Type B pancreatic cell (in vitro differentiated cells): ENCODE measurements around the gene MAP3K8. TPM values are rescaled to one million over a fixed set of nuclear protein-coding genes. Genes with fewer than 3 reads are reported as not detected.
A peak's percentile ranks its signal among the peaks of the same experiment; 100 is the strongest.

ENCODE experiments used
- DNase-seq: peaks from one replicate; pipeline ENCODE4 v3.0.0; 2021; ENCODE audit warnings: mixed read lengths; ENCODE audit not compliant: unreplicated experiment; ENCODE audit errors: extremely low spot score
- H3K27ac Mint-ChIP-seq: 2 replicates; pipeline ENCODE4 v1.8.0; 2021; ENCODE audit warnings: mild to moderate bottlenecking, mixed read lengths
- H3K27me3 Mint-ChIP-seq: 2 replicates; pipeline ENCODE4 v1.8.0; 2021; ENCODE audit warnings: mixed read lengths
- H3K36me3 Mint-ChIP-seq: 2 replicates; pipeline ENCODE4 v1.8.0; 2021; ENCODE audit warnings: mixed read lengths
- H3K4me1 Mint-ChIP-seq: one replicate; pipeline ENCODE4 v1.8.0; 2021; ENCODE audit warnings: mixed read lengths; ENCODE audit not compliant: unreplicated experiment
- H3K4me3 Mint-ChIP-seq: 2 replicates; pipeline ENCODE4 v1.8.0; 2021; ENCODE audit warnings: mild to moderate bottlenecking, mixed read lengths
- H3K9me3 Mint-ChIP-seq: 2 replicates; pipeline ENCODE4 v1.8.0; 2021; ENCODE audit warnings: mixed read lengths
- total RNA-seq: library from RNA; stranded (reverse); gene quantifications from 2 replicates; pipeline ENCODE4 v1.2.1, GENCODE V29; 2021; ENCODE audit warnings: low replicate concordance
- TF ChIP-seq, protein P1 (sequence below): fragments of 200-600 bp; sonication (generic); conservative IDR thresholded peaks from 2 replicates; pipeline ENCODE4 v1.5.0; 2021; ENCODE audit warnings: antibody characterized with exemption, mild to moderate bottlenecking

MAP3K8 gene
- total RNA-seq, 1 donor from 2014 or later, result 22.6 TPM

DNA sequence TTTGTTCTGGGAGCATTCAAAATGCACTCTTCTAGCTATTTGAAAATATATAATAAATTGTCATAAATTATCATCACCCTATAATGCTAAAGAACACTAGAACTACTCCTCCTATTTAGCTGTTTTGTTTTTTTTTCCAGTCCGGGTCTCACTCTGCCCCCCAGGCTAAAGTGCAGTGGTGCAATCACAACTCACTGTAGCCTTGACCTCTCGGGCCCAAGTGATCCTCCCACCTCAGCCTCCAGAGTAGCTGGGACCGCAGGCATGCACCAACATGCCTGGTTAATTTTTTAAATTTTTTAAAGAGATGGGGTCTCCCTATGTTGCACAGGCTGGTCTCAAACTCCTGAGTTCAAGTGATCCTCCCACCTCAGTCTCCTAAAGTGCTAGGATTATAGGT, 43.8 kb upstream of the MAP3K8 start:
- TF ChIP-seq, protein P1, sequence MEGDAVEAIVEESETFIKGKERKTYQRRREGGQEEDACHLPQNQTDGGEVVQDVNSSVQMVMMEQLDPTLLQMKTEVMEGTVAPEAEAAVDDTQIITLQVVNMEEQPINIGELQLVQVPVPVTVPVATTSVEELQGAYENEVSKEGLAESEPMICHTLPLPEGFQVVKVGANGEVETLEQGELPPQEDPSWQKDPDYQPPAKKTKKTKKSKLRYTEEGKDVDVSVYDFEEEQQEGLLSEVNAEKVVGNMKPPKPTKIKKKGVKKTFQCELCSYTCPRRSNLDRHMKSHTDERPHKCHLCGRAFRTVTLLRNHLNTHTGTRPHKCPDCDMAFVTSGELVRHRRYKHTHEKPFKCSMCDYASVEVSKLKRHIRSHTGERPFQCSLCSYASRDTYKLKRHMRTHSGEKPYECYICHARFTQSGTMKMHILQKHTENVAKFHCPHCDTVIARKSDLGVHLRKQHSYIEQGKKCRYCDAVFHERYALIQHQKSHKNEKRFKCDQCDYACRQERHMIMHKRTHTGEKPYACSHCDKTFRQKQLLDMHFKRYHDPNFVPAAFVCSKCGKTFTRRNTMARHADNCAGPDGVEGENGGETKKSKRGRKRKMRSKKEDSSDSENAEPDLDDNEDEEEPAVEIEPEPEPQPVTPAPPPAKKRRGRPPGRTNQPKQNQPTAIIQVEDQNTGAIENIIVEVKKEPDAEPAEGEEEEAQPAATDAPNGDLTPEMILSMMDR, result no peak

DNA sequence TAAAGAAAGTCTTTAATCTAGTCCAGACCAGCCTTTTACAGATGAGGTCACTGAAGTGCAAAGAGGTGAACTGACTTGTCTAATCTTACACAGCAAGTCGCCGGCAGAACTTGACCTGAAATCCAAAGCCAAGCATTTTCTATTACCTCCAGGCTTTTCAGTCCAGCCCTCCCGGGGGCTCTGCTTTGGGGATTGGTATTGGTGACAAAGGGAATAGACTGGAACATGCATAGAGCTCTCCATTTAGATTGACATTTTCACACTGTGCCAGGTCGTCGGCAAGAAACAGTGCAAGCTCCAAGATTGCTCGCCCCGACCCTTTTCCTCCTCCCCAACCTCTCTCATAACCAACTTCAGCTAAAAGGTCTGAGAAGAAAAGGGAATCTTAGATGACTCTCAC, 42.7 kb upstream of the MAP3K8 start:
- H3K4me1 Mint-ChIP-seq, result peaks cover 31% of the 10 kb centered on the region
- DNase-seq, result no peak
- H3K9me3 Mint-ChIP-seq, result no peaks in the 10 kb centered on the region
- H3K27me3 Mint-ChIP-seq, result peaks cover 2% of the 10 kb centered on the region
- H3K4me3 Mint-ChIP-seq, result no peak overlapping the region
- no peak overlapping the region for H3K27ac Mint-ChIP-seq
- TF ChIP-seq, protein P1, result no peak
- H3K36me3 Mint-ChIP-seq, result no peaks in the 10 kb centered on the region

More for the DNA sequence above, 43.8 kb upstream of the MAP3K8 start:
- DNase-seq, result no peak
- Mint-ChIP-seq H3K36me3 (no peaks in the 10 kb centered on the region), H3K27me3 (peaks cover 2% of the 10 kb centered on the region), H3K4me3 (no peak overlapping the region), H3K9me3 (no peaks in the 10 kb centered on the region), H3K4me1 (peaks cover 31% of the 10 kb centered on the region), H3K27ac (no peak overlapping the region)

DNA sequence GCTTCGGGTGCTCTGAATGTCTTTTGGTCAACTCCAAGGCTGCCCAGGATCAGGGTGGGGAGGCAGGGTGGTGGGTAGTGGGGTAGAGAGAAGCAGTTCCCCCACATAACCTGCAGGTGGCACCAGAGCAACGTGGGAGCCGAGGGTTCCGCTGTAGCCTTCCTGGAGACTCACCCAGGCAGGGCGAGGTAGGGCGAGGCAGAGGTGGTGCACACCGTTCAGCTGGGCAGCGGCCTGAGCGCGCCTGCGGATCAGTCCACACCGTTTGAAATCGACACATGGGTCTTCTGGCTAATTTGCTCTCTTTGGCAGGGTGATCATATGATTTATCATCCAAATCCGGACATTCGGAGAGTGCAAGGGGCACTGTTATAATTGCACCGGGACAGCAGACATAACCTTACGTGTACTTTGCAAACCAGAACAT, 41.4 kb upstream of the MAP3K8 start:
- peak; percentile 85 for DNase-seq
- peaks cover 37% of the 10 kb centered on the region for H3K4me1 Mint-ChIP-seq
- H3K27ac Mint-ChIP-seq, result no peak overlapping the region
- H3K27me3 Mint-ChIP-seq, result peaks cover 2% of the 10 kb centered on the region
- H3K36me3 Mint-ChIP-seq, result no peaks in the 10 kb centered on the region
- H3K9me3 Mint-ChIP-seq, result no peaks in the 10 kb centered on the region
- TF ChIP-seq, protein P1, result peak; percentile 94
- peak overlapping the region; percentile 69 for H3K4me3 Mint-ChIP-seq

DNA sequence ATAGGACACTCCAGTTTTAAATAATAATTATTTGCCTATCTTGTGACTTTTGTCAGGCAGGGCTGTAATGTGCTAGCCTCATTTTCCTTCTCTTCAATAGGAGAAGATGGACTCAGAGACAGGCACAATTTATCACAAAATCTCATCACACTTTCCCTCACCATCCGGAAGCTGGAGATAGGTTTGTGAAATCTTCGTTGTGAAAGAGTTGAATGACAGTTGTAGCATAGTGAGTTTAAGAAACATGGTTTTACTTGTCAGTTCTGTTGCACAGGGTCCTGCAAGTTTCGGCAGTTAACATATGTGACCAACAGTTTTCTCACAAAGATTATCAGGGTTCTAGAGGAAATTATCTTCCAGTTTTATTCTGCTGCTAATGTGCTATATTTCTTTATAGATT, 37.7 kb upstream of the MAP3K8 start:
- no peak for DNase-seq
- Mint-ChIP-seq H3K4me1 (peaks cover 25% of the 10 kb centered on the region), H3K9me3 (no peaks in the 10 kb centered on the region), H3K27ac (no peak overlapping the region), H3K36me3 (no peaks in the 10 kb centered on the region), H3K4me3 (no peak overlapping the region), H3K27me3 (peaks cover 2% of the 10 kb centered on the region)
- TF ChIP-seq, protein P1, result no peak

DNA sequence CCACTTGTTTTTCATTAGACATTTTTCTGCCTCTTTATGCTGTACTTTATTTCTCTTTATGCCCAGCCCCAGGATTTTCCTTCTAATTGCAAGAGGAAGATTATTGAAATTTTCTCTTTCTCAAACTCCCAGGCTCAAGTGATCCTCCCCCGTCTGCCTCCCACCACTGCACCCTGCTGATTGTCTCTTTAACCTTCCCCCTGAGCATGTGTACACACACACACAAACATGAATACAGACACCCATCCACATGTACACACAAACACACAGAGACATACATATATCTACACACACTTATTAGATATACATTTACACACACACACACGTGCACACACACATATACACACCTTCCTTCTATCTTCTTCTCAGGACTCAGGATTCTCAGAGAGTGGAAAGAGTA, 37.3 kb upstream of the MAP3K8 start:
- Mint-ChIP-seq H3K36me3 (no peaks in the 10 kb centered on the region), H3K27me3 (peaks cover 2% of the 10 kb centered on the region), H3K27ac (no peak overlapping the region), H3K4me3 (no peak overlapping the region), H3K4me1 (peaks cover 21% of the 10 kb centered on the region), H3K9me3 (no peaks in the 10 kb centered on the region)
- DNase-seq, result no peak
- TF ChIP-seq, protein P1, result no peak

DNA sequence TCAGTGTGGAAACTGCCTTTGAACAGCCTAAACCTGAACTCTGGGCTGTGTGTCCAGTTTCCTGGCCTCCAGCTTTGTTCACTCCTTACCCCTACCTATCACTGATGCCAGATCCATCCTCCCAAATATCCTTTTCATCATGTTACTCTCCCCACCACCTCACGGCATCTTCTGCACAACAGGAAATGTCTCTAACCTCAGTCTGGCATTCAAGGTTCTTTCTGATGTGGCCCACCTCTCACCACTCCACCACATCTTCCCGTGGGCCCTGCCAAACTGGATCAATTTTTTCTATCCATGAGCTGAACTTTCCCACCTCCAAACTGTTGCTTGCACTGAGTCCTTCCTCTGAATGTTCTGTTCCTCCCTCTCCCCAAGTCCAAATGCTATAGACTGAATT, 35.8 kb upstream of the MAP3K8 start:
- DNase-seq, result no peak
- TF ChIP-seq, protein P1, result no peak
- Mint-ChIP-seq H3K27ac (no peak overlapping the region), H3K9me3 (no peaks in the 10 kb centered on the region), H3K4me1 (peaks cover 12% of the 10 kb centered on the region), H3K4me3 (no peak overlapping the region), H3K36me3 (no peaks in the 10 kb centered on the region), H3K27me3 (no peaks in the 10 kb centered on the region)
